PC-9 (cell line): ENCODE data around the gene NPY4R2.
"Not testable (repeated sequence)": the region's sequence is repeated elsewhere in the genome, so short reads cannot be mapped to it uniquely, and the experiment has no call there.

Source experiments
- CTCF ChIP-seq: fragments of 200-600 bp; sonication (generic); conservative IDR thresholded peaks from 2 replicates; pipeline ENCODE4 v1.6.1; 2017; ENCODE audit warnings: mixed run types, antibody characterized with exemption, mild to moderate bottlenecking, moderate library complexity
- EZH2 ChIP-seq: fragments of 200-600 bp; sonication (generic); IDR thresholded peaks from 2 replicates; pipeline ENCODE4 v1.8.0; 2017; ENCODE audit warnings: antibody characterized with exemption, low read depth

- TF ChIP-seq CTCF, EZH2: not testable (repeated sequence)
Observed at GRCh38 chr10:47962785-47963184, 44.3 kb downstream of the NPY4R2 start.
